ENCODE data around the gene CXorf58. TPM values are rescaled to one million over a fixed set of nuclear protein-coding genes. Genes with fewer than 3 reads are reported as not detected.

Gene CXorf58
- total and polyA plus RNA-seq, 2 donors (not counting 1 experiment from before 2014, with no cell fraction given) = 0.07 TPM; not detected in 1

- ChIA-PET POLR2A (interaction anchor here (0.5 kb wide), 1 partner anchor 221 kb away, joined by 10 read pairs; no protein-coding TSS in a partner anchor), CTCF (interaction anchor here (0.8 kb wide), 1 partner anchor 203 kb away, joined by 3 read pairs; no protein-coding TSS in a partner anchor)
- ATAC-seq (ENCODE audit: low read depth) (no peak), DNase-seq (no peak)
- Histone ChIP-seq H3K27me3 (replicated peaks in 1 of 4; ENCODE audit: control extremely low read depth in 1 of 4, control insufficient read depth in 3 of 4, insufficient read depth in 4 of 4, low read length in 3 of 4) (no peaks in the 10 kb centered on the region), H2AFZ (ENCODE audit: insufficient read depth, low read depth, low read length, poor library complexity, severe bottlenecking) (no peak overlapping the region), H3K9ac (ENCODE audit: low read length) (no peak overlapping the region), H3K36me3 (replicated peaks in 1 of 2; ENCODE audit: control extremely low read depth in 1 of 2, control insufficient read depth in 1 of 2, extremely low read depth in 1 of 2, insufficient read depth in 2 of 2, low read length in 1 of 2) (no peaks in the 10 kb centered on the region), H4K20me1 (ENCODE audit: control insufficient read depth, insufficient read depth, low read length, poor library complexity, severe bottlenecking) (no peaks in the 10 kb centered on the region), H3K79me2 (ENCODE audit: control insufficient read depth, insufficient read depth, low read length) (no peaks in the 10 kb centered on the region), H3K4me1 (ENCODE audit: control insufficient read depth in 2 of 2, insufficient read depth in 2 of 2, low read length in 2 of 2) (peaks cover 2 to 5% of the 10 kb centered on the region in 2 donors), H3K4me2 (replicated peaks; ENCODE audit: low read depth, low read length, poor library complexity, severe bottlenecking) (no peak overlapping the region), H3K9me3 (ENCODE audit: control extremely low read depth in 1 of 3, control insufficient read depth in 2 of 3, insufficient read depth in 1 of 3, low read length in 2 of 3) (no peaks in the 10 kb centered on the region), H3K4me3 (ENCODE audit: control extremely low read depth in 1 of 5, extremely low read depth in 1 of 5, insufficient read depth in 1 of 5, low read depth in 2 of 5, low read length in 4 of 5) (no peak overlapping the region), H3K27ac (ENCODE audit: low read length in 2 of 2) (no peak overlapping the region)
- WGBS (ENCODE audit: insufficient coverage) = no CpG with 5 or more reads among the region's 2 CpGs
- H3K4me3 Mint-ChIP-seq = no peak overlapping the region
- TF ChIP-seq CTCF (IDR thresholded peaks at IDR 0.05) = no peak
- no peak for TF ChIP-seq EZH2 (IDR thresholded peaks at IDR 0.05; ENCODE audit: borderline replicate concordance, insufficient read depth, low read depth, low read length, poor library complexity, severe bottlenecking)
- no peak overlapping the region for H3K27ac Mint-ChIP-seq
- H3K27me3 Mint-ChIP-seq = no peaks in the 10 kb centered on the region
- H3K4me1 Mint-ChIP-seq = no peaks in the 10 kb centered on the region
- intact Hi-C loops (cut with micrococcal nuclease) = no loop called here
- H3K9me3 Mint-ChIP-seq (ENCODE audit: insufficient read depth) = no peaks in the 10 kb centered on the region
These were observed 10.8 kb upstream of the CXorf58 start for GRCh38 chrX:23896981-23897380.

GRCh38 chrX:23898412-23898959 lies 9.3 kb upstream of the CXorf58 start:
- Histone ChIP-seq H3K79me2 (ENCODE audit: control insufficient read depth, insufficient read depth, low read length) (no peaks in the 10 kb centered on the region), H3K4me1 (ENCODE audit: control insufficient read depth in 2 of 2, insufficient read depth in 2 of 2, low read length in 2 of 2) (peaks cover 6 to 9% of the 10 kb centered on the region in 2 donors), H3K4me2 (replicated peaks; ENCODE audit: low read depth, low read length, poor library complexity, severe bottlenecking) (no peak overlapping the region), H3K9ac (ENCODE audit: low read length) (no peak overlapping the region), H3K27me3 (replicated peaks in 1 of 4; ENCODE audit: control extremely low read depth in 1 of 4, control insufficient read depth in 3 of 4, insufficient read depth in 4 of 4, low read length in 3 of 4) (no peaks in the 10 kb centered on the region), H3K36me3 (replicated peaks in 1 of 2; ENCODE audit: control extremely low read depth in 1 of 2, control insufficient read depth in 1 of 2, extremely low read depth in 1 of 2, insufficient read depth in 2 of 2, low read length in 1 of 2) (no peaks in the 10 kb centered on the region), H2AFZ (ENCODE audit: insufficient read depth, low read depth, low read length, poor library complexity, severe bottlenecking) (no peak overlapping the region), H3K9me3 (ENCODE audit: control extremely low read depth in 1 of 3, control insufficient read depth in 2 of 3, insufficient read depth in 1 of 3, low read length in 2 of 3) (no peaks in the 10 kb centered on the region), H3K27ac (ENCODE audit: low read length in 2 of 2) (no peak overlapping the region), H4K20me1 (ENCODE audit: control insufficient read depth, insufficient read depth, low read length, poor library complexity, severe bottlenecking) (no peaks in the 10 kb centered on the region), H3K4me3 (ENCODE audit: control extremely low read depth in 1 of 5, extremely low read depth in 1 of 5, insufficient read depth in 1 of 5, low read depth in 2 of 5, low read length in 4 of 5) (no peak overlapping the region)
- POLR2A ChIA-PET = no interaction called here
- CTCF ChIA-PET = interaction anchor here (0.9 kb wide), 2 partner anchors 199 to 205 kb away, joined by 3 to 5 read pairs; no protein-coding TSS in a partner anchor
- ATAC-seq (ENCODE audit: low read depth) (no peak), DNase-seq (no peak)
- Mint-ChIP-seq H3K4me3 (no peak overlapping the region), H3K9me3 (ENCODE audit: insufficient read depth) (no peaks in the 10 kb centered on the region), H3K27me3 (no peaks in the 10 kb centered on the region), H3K27ac (peak overlapping the region; percentile 32), H3K4me1 (no peaks in the 10 kb centered on the region)
- intact Hi-C loops (cut with micrococcal nuclease) = no loop called here
- TF ChIP-seq CTCF (IDR thresholded peaks at IDR 0.05) (no peak), EZH2 (IDR thresholded peaks at IDR 0.05; ENCODE audit: borderline replicate concordance, insufficient read depth, low read depth, low read length, poor library complexity, severe bottlenecking) (no peak)
- no CpG with 5 or more reads among the region's 3 CpGs for WGBS (ENCODE audit: insufficient coverage)
